Esophagus (tissue), 2 donors: ENCODE data around the gene GSG1L2. TPM values are rescaled to one million over a fixed set of nuclear protein-coding genes. Genes with fewer than 3 reads are reported as not detected.

Source experiments
- H3K27ac ChIP-seq, 2 donors: one replicate each; pipeline ENCODE4 v1.5.1; 2013; ENCODE audit warnings: low read depth in 2 of 2, mild to moderate bottlenecking in 2 of 2, inconsistent platforms in 1 of 2, low read length in 1 of 2, moderate library complexity in 1 of 2
- H3K27me3 ChIP-seq, 2 donors: one replicate each; pipeline ENCODE4 v1.6.1; 2013; ENCODE audit warnings: low read length in 2 of 2, control low read depth in 1 of 2, mild to moderate bottlenecking in 1 of 2; ENCODE audit not compliant: insufficient read depth in 2 of 2, control insufficient read depth in 1 of 2
- H3K36me3 ChIP-seq, 2 donors: one replicate each; pipeline ENCODE4 v1.6.1; 2013; ENCODE audit warnings: low read length in 1 of 2; ENCODE audit not compliant: control insufficient read depth in 2 of 2, insufficient read depth in 2 of 2
- H3K4me1 ChIP-seq, 2 donors: one replicate each; pipeline ENCODE4 v1.6.1; 2013; ENCODE audit warnings: low read length in 1 of 2; ENCODE audit not compliant: control insufficient read depth in 2 of 2, insufficient read depth in 2 of 2
- H3K4me3 ChIP-seq, 2 donors: one replicate each; pipeline ENCODE4 v1.5.1; 2013; ENCODE audit warnings: low read length in 2 of 2, mild to moderate bottlenecking in 2 of 2, low read depth in 1 of 2, moderate library complexity in 1 of 2
- H3K9me3 ChIP-seq, 2 donors: one replicate each; pipeline ENCODE4 v1.6.1; 2013; ENCODE audit warnings: mild to moderate bottlenecking in 2 of 2, low read depth in 1 of 2, low read length in 1 of 2, moderate library complexity in 1 of 2; ENCODE audit not compliant: control insufficient read depth in 2 of 2, insufficient read depth in 1 of 2
- WGBS, 2 donors: extraction: QIAGEN DNeasy Blood & Tissue Kit; methylation state at CpG; one replicate each; pipeline ENCODE4 v1.1.7; 2013; 5-methylcytosine and 5-hydroxymethylcytosine counted together
- polyA plus RNA-seq, 2 donors: library from polyadenylated mRNA; stranded (reverse); fragments of 200-250 nt; gene quantifications; one replicate each; pipeline ENCODE4 v1.2.3, GENCODE V29; 2013
- donor health status: healthy with polysubstance abuse.
- donor health status: Bipolar disorder and iron deficiency.

Gene GSG1L2
- polyA plus RNA-seq, 2 donors: not detected

DNA sequence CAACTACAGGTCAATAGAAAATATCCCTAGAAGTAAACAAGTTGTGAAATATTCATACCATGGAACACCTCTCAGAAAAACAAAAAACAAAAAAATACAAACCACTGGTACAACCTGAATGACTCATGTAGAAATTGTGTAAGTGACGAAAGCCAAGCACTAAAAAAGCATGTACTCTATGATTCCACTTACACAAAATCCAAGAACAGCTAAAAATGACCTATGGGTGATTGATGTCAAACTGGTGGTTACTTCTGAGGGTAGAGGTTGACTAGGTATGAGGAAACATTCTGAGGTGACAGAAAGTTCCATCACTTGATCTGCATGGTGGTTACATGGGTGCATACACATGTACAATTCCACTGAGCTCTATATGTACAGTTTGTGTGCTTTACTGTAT, 61.6 kb downstream of the GSG1L2 start:
- Histone ChIP-seq H3K4me1 (no peaks in the 10 kb centered on the region), H3K27me3 (no peaks in the 10 kb centered on the region), H3K4me3 (no peak overlapping the region), H3K36me3 (no peaks in the 10 kb centered on the region), H3K27ac (no peak overlapping the region), H3K9me3 (no peaks in the 10 kb centered on the region)
- 65 to 82% methylated on average over 1 of the region's 1 CpG for WGBS, 2 donors

- Histone ChIP-seq H3K4me1 (no peaks in the 10 kb centered on the region), H3K27ac (no peak overlapping the region), H3K4me3 (no peak overlapping the region), H3K27me3 (no peaks in the 10 kb centered on the region), H3K36me3 (no peaks in the 10 kb centered on the region), H3K9me3 (no peaks in the 10 kb centered on the region)
- WGBS, 2 donors: 78 to 80% methylated on average over 3 of the region's 3 CpGs
These were observed 66.8 kb downstream of the GSG1L2 start for GRCh38 chr17:9755083-9755482.

Other genes with a start within 250 kb of the GSG1L2 start
- 10 to 100 TPM; 37.0 to 44.8 TPM for gene STX8, start 246.3 kb downstream of the GSG1L2 start, polyA plus RNA-seq
- under 1 TPM in 1 of 2 donors, not detected in 1; 0.15 TPM for gene CFAP52, start 245.4 kb downstream of the GSG1L2 start, polyA plus RNA-seq
- 1 to 10 TPM; 5.7 to 5.8 TPM for gene USP43, start 176.6 kb downstream of the GSG1L2 start, polyA plus RNA-seq
- under 1 TPM in 1 of 2 donors, not detected in 1; 0.05 TPM for gene DHRS7C, start 30.5 kb downstream of the GSG1L2 start, polyA plus RNA-seq
- gene GLP2R, start 3.8 kb upstream of the GSG1L2 start, polyA plus RNA-seq: under 1 TPM; 0.15 to 0.18 TPM
- under 1 TPM; 0.01 to 0.18 TPM for gene RCVRN, start 83.2 kb upstream of the GSG1L2 start, polyA plus RNA-seq